NCI-H2227 treated with DMSO at 0.1 percent for 48 hours (cell line): ENCODE data around the gene SERPINB6.
"Not testable (repeated sequence)": the region's sequence is repeated elsewhere in the genome, so short reads cannot be mapped to it uniquely, and the experiment has no call there.

Source experiments
- DNase-seq: peaks from one replicate; lab custom pipeline; 2025; lab: John Stamatoyannopoulos, UW

SERPINB6 gene

DNA sequence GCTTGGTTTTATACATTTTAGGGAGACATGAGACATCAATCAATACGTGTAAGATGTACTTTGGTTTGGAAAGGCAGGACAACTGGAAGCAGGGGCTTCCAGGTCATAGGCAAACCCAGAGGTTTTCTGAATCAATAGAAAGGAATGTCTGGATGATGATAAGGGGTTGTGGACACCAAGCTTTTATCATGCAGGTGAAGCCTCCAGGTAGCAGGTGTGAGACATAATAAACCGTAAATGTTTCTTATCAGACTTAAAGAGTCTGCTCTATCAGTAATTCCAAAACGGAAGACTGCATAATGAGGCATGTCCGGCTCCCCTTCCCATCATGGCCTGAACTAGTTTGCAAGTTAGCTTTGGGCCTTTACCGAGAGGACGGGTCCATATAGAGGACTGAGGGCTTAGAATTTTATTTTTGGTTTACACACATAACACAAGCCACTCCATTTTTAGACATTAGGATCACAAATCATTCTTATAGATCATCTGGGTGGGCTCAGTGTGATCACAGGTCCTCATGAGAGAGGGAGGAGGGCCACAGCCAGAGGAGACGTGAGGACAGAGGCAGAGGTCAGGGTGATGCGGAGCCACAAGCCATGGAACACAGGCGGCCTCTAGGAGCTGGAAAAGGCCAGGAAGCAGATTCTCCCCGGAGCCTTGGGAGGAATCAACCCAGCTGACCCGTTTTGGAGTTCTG is 57.6 kb downstream of the SERPINB6 start:
- no peak for DNase-seq

- DNase-seq: no peak
Observed at GRCh38 chr6:2911171-2911570, 60.2 kb downstream of the SERPINB6 start.

GRCh38 chr6:2909718-2910117 is 61.6 kb downstream of the SERPINB6 start:
- no peak for DNase-seq

DNA sequence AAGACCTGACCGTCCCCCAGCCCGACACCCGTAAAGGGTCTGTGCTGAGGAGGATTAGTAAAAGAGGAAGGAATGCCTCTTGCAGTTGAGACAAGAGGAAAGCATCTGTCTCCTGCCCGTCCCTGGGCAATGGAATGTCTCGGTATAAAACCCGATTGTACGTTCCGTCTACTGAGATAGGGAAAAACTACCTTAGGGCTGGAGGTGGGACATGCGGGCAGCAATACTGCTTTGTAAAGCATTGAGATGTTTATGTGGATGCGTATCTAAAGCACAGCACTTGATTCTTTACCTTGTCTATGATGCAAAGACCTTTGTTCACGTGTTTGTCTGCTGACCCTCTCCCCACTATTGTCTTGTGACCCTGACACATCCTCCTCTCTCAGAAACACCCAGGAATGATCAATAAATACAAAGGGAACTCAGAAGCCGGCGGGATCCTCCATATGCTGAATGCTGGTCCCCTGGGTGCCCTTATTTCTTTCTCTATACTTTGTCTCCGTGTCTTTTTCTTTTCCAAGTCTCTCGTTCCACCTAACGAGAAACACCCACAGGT is 62.2 kb downstream of the SERPINB6 start:
- DNase-seq: not testable (repeated sequence)

- not testable (repeated sequence) for DNase-seq
Observed at GRCh38 chr6:2908516-2908915, 62.9 kb downstream of the SERPINB6 start.

- not testable (repeated sequence) for DNase-seq
Observed at GRCh38 chr6:2903411-2904185, 67.8 kb downstream of the SERPINB6 start.

GRCh38 chr6:2901645-2902502 is 69.5 kb downstream of the SERPINB6 start:
- not testable (repeated sequence) for DNase-seq

DNA sequence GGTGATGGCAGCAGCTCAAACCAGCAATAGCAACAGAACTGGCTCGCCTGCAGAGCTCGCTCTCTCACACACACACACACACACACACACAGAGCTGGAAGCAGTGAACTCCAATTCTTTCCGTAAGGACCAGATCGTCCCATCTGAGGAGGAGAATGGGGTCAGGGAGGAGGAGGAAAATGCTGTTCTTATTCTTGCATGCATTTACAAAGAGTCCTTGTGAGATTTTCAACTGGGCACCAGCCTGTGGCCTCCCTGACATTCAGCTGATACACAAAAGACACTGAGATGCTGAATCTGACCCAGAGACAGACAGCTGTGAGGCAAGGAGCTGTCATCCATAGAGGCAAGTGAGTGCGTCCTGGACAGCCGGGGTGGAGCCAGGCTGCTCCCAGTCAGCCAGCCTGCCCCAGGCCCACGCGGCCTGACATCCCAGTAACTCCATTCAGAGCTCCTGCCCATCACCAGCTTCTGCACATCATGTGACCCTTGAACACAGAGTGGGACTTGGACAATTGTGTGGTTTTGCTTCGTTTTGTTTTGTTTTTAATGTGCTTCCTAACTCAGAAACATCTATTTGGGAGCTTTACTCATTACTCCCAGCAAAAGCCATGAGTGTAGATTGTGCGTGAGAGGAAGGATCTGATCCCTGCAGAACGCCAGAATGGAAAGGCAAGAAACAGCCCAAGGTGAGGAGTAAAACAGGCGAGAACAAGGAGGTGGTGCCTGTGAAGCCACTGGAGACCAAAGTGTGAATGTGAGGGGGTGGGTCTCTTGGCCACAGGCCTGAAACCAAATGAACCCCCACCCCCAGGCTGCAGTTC is 70.3 kb downstream of the SERPINB6 start:
- no peak for DNase-seq

DNA sequence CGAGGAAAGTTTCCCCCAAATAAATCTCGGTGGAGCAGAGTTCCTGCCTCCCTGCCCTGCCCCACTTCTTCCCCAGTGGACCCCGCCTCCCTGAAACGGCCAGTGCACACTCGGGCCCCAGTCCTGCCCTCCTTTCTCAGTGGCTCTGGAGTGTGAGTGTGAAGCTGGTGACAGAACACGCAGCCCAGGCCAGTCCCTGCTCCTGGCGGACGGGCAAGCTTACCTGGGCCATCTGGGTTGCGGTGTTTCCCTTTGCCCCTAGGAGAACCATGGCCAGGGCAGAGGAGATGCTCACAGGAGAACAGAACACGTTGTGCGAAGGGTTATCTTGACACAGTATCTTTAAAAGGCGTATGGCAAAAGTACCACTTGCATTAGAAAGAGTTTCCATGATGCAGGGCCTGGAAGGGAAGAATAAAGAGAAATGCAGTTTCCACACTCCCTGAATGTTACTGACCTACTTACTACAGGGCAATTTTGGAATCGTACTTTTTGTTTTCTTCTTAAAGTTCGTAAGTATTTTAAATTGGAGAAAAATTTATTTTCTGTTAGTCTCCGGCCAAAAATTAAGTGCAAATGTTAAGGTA is 71.1 kb downstream of the SERPINB6 start:
- no peak for DNase-seq

GRCh38 chr6:2899596-2899995 is 71.8 kb downstream of the SERPINB6 start:
- DNase-seq: no peak
